Ascending aorta (tissue), 2 donors: Measurements from ENCODE around the gene FGD6. TPM values are rescaled to one million over a fixed set of nuclear protein-coding genes. Genes with fewer than 3 reads are reported as not detected.

Experiments
- DNase-seq, 2 donors: peaks; one replicate each; pipeline ENCODE4 v3.0.0-alpha.2; 2019; ENCODE audit warnings: low spot score in 2 of 2
- H3K27ac ChIP-seq, 2 donors: fragments of 200-600 bp; sonication (generic); one replicate each; pipeline ENCODE4 v1.5.1; 2016 to 2017; ENCODE audit warnings: mild to moderate bottlenecking in 1 of 2
- H3K27me3 ChIP-seq: fragments of 200-600 bp; sonication (generic); one replicate; pipeline ENCODE4 v1.5.1; 2017
- H3K36me3 ChIP-seq, 2 donors: fragments of 200-600 bp; sonication (generic); one replicate each; pipeline ENCODE4 v1.5.1; 2016
- H3K4me1 ChIP-seq, 2 donors: fragments of 200-600 bp; sonication (generic); one replicate each; pipeline ENCODE4 v1.5.1; 2016 to 2017; ENCODE audit warnings: mild to moderate bottlenecking in 1 of 2
- H3K4me3 ChIP-seq, 2 donors: fragments of 200-600 bp; sonication (generic); one replicate each; pipeline ENCODE4 v1.5.1; 2016 to 2017; ENCODE audit warnings: mild to moderate bottlenecking in 1 of 2
- H3K9me3 ChIP-seq, 2 donors: fragments of 200-600 bp; sonication (generic); one replicate each; pipeline ENCODE4 v1.5.1; 2016
- CTCF ChIP-seq, 3 experiments: fragments of 200-600 bp in 2 of 3; fragments of 450-650 bp in 1 of 3; sonication (generic) in 2 of 3; IDR thresholded peaks; one replicate each; pipeline ENCODE4 v1.5.1; 2016 to 2019; ENCODE audit warnings: antibody characterized with exemption in 3 of 3, mild to moderate bottlenecking in 1 of 3, moderate library complexity in 1 of 3
- intact Hi-C: fragments of 100-400 bp; cut with DNase I; formaldehyde crosslinking; loops from one replicate; pipeline ENCODE4 v1.15.1; 2023
- total RNA-seq: library from RNA; depleted of rRNA; stranded (reverse); fragments of >200 nt; gene quantifications from one replicate; pipeline ENCODE4 v1.1.0, GENCODE V29; 2016

Gene FGD6
- total RNA-seq, 1 donor from 2014 or later: 2.0 TPM

DNA sequence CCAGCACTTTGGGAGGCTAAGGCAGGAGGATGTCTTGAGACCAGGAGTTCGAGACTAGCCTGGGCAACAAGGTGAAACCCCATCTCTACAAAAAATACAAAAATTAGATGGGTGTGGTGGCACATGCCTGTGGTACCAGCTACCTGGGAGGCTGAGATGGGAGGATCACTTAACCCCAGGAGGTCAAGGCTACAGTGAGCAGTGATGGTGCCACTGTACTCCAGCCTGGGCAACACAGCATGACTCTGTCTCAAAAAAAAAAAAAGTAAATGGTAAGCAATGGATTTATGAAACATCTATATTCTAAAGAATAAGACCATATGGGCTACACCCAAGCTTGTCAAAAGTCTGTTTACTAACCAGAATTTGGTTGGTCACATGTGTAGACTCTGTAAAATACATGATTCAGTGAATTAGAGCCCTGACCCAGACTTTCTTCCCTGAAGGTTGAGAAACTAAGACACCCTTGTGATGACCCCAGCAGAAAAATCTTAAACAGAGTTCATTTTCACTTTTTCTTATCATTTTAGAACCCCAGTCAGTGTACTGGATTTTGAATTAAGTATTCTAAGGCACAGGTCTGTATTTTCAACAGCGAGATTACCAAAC, 12.1 kb downstream of the FGD6 start:
- peaks cover 10 to 39% of the 10 kb centered on the region in 2 donors for H3K4me1 ChIP-seq
- peak overlapping the region; percentile 66 to 72 for H3K27ac ChIP-seq
- H3K36me3 ChIP-seq: no peaks in the 10 kb centered on the region
- no peaks in the 10 kb centered on the region for H3K9me3 ChIP-seq
- DNase-seq: no peak
- no peak for TF ChIP-seq CTCF (IDR thresholded peaks at IDR 0.05)
- H3K4me3 ChIP-seq: peak overlapping the region in 1 of 2 donors; percentile 8
- H3K27me3 ChIP-seq: no peaks in the 10 kb centered on the region
- intact Hi-C loops: loop anchor here (2.0 kb wide), 1 partner anchor 14 kb away; no protein-coding TSS in a partner anchor

DNA sequence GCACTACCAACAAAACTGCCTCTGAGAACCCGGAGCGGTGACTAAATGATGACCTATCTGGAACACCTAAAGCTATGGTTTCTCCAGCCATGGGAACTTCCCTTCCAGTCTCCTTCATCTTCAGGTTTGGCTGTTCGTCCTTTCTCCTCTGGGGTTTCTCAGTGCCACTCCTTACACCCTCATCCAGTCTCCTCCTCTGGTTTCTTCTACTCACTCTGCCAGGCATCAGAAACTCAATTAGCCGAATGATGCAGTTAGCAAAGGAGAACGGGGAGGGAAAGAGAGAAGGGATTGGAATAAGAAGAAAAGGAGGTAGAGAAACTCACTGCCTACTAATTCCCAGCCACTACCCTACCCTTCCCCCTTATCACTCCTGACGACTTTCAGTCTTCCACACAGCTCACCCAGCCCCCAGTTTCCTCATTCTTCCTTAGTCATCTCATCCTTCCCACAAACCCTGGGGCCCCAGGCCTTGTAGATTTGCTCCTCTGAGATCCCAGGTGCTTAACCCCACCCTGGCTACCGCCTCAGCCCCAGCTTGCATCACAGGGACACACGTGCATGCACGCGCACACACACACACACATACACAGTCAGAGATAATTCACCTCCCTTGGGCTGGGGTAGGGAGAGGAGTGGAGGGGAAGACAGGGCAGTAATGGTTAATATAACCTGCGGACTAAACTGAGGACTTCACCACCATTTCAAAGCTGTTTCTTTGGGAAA, 13.0 kb downstream of the FGD6 start:
- H3K9me3 ChIP-seq: no peaks in the 10 kb centered on the region
- H3K27ac ChIP-seq: peak overlapping the region; percentile 66 to 72
- no peak overlapping the region for H3K4me3 ChIP-seq
- H3K4me1 ChIP-seq: peaks cover 10 to 39% of the 10 kb centered on the region in 2 donors
- TF ChIP-seq CTCF (IDR thresholded peaks at IDR 0.05): no peak
- H3K36me3 ChIP-seq: no peaks in the 10 kb centered on the region
- intact Hi-C loops: loop anchor here (2.0 kb wide), 1 partner anchor 14 kb away; no protein-coding TSS in a partner anchor
- no peaks in the 10 kb centered on the region for H3K27me3 ChIP-seq
- peak; percentile 18 to 74 for DNase-seq

GRCh38 chr12:95203487-95204030, 13.7 kb downstream of the FGD6 start:
- no peaks in the 10 kb centered on the region for H3K9me3 ChIP-seq
- peaks cover 10 to 39% of the 10 kb centered on the region in 2 donors for H3K4me1 ChIP-seq
- no peak for TF ChIP-seq CTCF (IDR thresholded peaks at IDR 0.05)
- no peak for DNase-seq
- H3K36me3 ChIP-seq: no peaks in the 10 kb centered on the region
- H3K27me3 ChIP-seq: no peaks in the 10 kb centered on the region
- H3K27ac ChIP-seq: peak overlapping the region; percentile 66 to 72
- no peak overlapping the region for H3K4me3 ChIP-seq
- intact Hi-C loops: loop anchor here (2.0 kb wide), 1 partner anchor 15 kb away; no protein-coding TSS in a partner anchor

GRCh38 chr12:95202691-95203486, 14.4 kb downstream of the FGD6 start:
- peak overlapping the region; percentile 66 to 72 for H3K27ac ChIP-seq
- H3K9me3 ChIP-seq: no peaks in the 10 kb centered on the region
- H3K4me1 ChIP-seq: peaks cover 10 to 39% of the 10 kb centered on the region in 2 donors
- H3K27me3 ChIP-seq: no peaks in the 10 kb centered on the region
- no peak for TF ChIP-seq CTCF (IDR thresholded peaks at IDR 0.05)
- no peak for DNase-seq
- intact Hi-C loops: no loop called here
- no peak overlapping the region for H3K4me3 ChIP-seq
- no peaks in the 10 kb centered on the region for H3K36me3 ChIP-seq

- DNase-seq: no peak
- H3K4me3 ChIP-seq: no peak overlapping the region
- no peaks in the 10 kb centered on the region for H3K36me3 ChIP-seq
- TF ChIP-seq CTCF (IDR thresholded peaks at IDR 0.05): no peak
- intact Hi-C loops: no loop called here
- peaks cover 9 to 37% of the 10 kb centered on the region in 2 donors for H3K4me1 ChIP-seq
- no peaks in the 10 kb centered on the region for H3K27me3 ChIP-seq
- H3K27ac ChIP-seq: no peak overlapping the region
- no peaks in the 10 kb centered on the region for H3K9me3 ChIP-seq
Measured at GRCh38 chr12:95201056-95201670, 16.1 kb downstream of the FGD6 start.
